ENCODE data around the gene SAC3D1. TPM values are rescaled to one million over a fixed set of nuclear protein-coding genes. Genes with fewer than 3 reads are reported as not detected.

SAC3D1 gene
- total and polyA plus RNA-seq, 2 of the 8 experiments (the other 6 are each of a cell fraction or from before 2014, with no cell fraction given): 19.4 to 25.8 TPM

- TF ChIP-seq GABPA (IDR thresholded peaks at IDR 0.05; ENCODE audit: borderline replicate concordance, insufficient read depth, low read length) (no peak), RNF2 (IDR thresholded peaks at IDR 0.05; ENCODE audit: borderline replicate concordance, low read depth, low read length, missing control alignments, poor library complexity, severe bottlenecking) (no peak), SIX5 (IDR thresholded peaks at IDR 0.05; ENCODE audit: low read depth, low read length) (no peak), TAF7 (optimal IDR thresholded peaks at IDR 0.05; ENCODE audit: borderline replicate concordance, low read depth, low read length) (no peak)
Measured at GRCh38 chr11:65021003-65021402, 20.0 kb upstream of the SAC3D1 start (continued).
